AG04450 (cell line): ENCODE measurements around the gene GM2A. TPM values are rescaled to one million over a fixed set of nuclear protein-coding genes. Genes with fewer than 3 reads are reported as not detected.

Experiments used
- CTCF ChIA-PET: fragments of 300-600, 350-600 bp; formaldehyde crosslinking; extraction: SDS; loops from one replicate; lab custom pipeline; 2022; ENCODE audit warnings: antibody characterized with exemption, inconsistent platforms; lab: Charles Lee
- POLR2A ChIA-PET: fragments of 350-600 bp; formaldehyde crosslinking; extraction: SDS; loops from one replicate; lab custom pipeline; 2021; ENCODE audit warnings: antibody characterized with exemption, inconsistent platforms; lab: Yijun Ruan, JAX
- DNase-seq: peaks from one replicate; pipeline ENCODE4 v3.0.0-alpha.2; 2011; ENCODE audit warnings: low read depth, low spot score
- H3K27ac ChIP-seq: one replicate; pipeline ENCODE4 v1.5.1; 2012; ENCODE audit warnings: low read depth, low read length, control low read depth
- H3K27me3 ChIP-seq: one replicate; pipeline ENCODE4 v1.6.0; 2012; ENCODE audit warnings: low read length; ENCODE audit not compliant: control insufficient read depth, insufficient read depth
- H3K4me3 ChIP-seq: 2 replicates; pipeline ENCODE4 v1.5.1; 2011; ENCODE audit warnings: mild to moderate bottlenecking, low read depth, low read length, control low read depth
- H3K9me3 ChIP-seq: 2 replicates; pipeline ENCODE4 v1.5.1; 2012; ENCODE audit warnings: low read length; ENCODE audit not compliant: control insufficient read depth, insufficient read depth
- polyA minus RNA-seq: library from RNA; depleted of rRNA, polyadenylated mRNA; stranded (reverse); fragments of >200 nt; gene quantifications from 2 replicates; pipeline ENCODE4 v1.2.3, GENCODE V29; 2011; rRNA and poly(A)+ RNA removed
- polyA plus RNA-seq: library from polyadenylated mRNA; depleted of rRNA; stranded (reverse); fragments of >200 nt; gene quantifications from 2 replicates; pipeline ENCODE4 v1.2.3, GENCODE V29; 2011; rRNA removed
- TF ChIP-seq, protein P1 (sequence below): IDR thresholded peaks from 2 replicates; pipeline ENCODE4 v1.5.1; 2011; ENCODE audit warnings: low read depth, low read length, control low read depth, inconsistent platforms

GM2A gene
- polyA plus RNA-seq (18.4 and 20.9 TPM in 2 replicates), polyA minus RNA-seq (20.2 and 25.0 TPM in 2 replicates)

DNA sequence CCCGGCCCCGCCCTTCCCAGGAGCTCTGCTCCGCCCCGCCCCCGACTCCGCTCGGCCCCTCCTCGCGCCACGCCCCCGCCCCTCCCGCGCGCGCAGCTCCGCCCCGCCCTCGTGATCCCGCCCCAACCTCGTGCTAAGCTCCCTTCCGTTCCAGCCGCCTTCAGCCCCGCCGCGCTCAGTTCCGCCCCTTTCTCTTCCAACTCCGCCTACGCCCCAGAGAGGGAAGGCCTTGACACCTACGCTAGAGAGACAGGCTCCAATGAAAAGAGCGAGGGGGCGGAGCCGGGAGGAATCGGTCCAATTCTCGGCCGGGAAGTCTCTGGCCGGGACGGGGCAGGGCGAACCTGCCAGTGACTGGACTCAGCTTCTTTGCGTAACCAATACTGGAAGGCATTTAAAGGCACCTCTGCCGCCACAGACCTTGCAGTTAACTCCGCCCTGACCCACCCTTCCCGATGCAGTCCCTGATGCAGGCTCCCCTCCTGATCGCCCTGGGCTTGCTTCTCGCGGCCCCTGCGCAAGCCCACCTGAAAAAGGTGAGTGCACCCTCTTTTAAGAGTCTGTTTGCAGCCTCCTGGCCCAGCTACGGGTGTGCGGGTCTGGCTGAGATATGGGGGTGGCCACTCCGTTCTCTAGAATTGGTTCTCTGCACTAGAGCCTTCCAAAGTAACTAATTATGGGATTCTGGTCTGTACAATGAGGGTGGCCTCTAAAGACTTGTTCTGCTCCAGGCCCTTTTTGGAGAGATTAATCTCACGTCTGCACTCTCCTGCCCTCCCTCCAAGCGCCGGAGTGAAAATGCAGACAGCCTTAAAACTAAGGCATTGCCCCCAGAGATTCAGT is at the start of gene GM2A:
TSS of gene GM2A (plus strand) at position 424 of the 843 bp plus-strand sequence. CDS start at position 456, 32 bp downstream.
- no peak within 1 kb of the TSS for H3K27ac ChIP-seq
- CTCF ChIA-PET = interaction anchor here (0.6 to 4.0 kb wide), 10 partner anchors 12 to 457 kb away, joined by 3 to 21 read pairs (median 4); no protein-coding TSS in a partner anchor
- POLR2A ChIA-PET = interaction anchor here (0.6 to 1.5 kb wide), 10 partner anchors 10 to 494 kb away, joined by 3 to 12 read pairs (median 4); partner anchors contain the start of genes CCDC69, DCTN4 and TNIP1
- H3K9me3 ChIP-seq = no peaks in the 10 kb centered on the region
- TF ChIP-seq, protein P1, sequence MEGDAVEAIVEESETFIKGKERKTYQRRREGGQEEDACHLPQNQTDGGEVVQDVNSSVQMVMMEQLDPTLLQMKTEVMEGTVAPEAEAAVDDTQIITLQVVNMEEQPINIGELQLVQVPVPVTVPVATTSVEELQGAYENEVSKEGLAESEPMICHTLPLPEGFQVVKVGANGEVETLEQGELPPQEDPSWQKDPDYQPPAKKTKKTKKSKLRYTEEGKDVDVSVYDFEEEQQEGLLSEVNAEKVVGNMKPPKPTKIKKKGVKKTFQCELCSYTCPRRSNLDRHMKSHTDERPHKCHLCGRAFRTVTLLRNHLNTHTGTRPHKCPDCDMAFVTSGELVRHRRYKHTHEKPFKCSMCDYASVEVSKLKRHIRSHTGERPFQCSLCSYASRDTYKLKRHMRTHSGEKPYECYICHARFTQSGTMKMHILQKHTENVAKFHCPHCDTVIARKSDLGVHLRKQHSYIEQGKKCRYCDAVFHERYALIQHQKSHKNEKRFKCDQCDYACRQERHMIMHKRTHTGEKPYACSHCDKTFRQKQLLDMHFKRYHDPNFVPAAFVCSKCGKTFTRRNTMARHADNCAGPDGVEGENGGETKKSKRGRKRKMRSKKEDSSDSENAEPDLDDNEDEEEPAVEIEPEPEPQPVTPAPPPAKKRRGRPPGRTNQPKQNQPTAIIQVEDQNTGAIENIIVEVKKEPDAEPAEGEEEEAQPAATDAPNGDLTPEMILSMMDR = no peak
- peaks cover under 1% of the 10 kb centered on the region for H3K27me3 ChIP-seq
- peak within 1 kb of the TSS; percentile 90 for H3K4me3 ChIP-seq
- peak; percentile 97 for DNase-seq

- no peak overlapping the region for H3K27ac ChIP-seq
- ChIA-PET POLR2A (no interaction called here), CTCF (no interaction called here)
- DNase-seq = no peak
- peaks cover 4% of the 10 kb centered on the region for H3K27me3 ChIP-seq
- H3K4me3 ChIP-seq = no peak overlapping the region
- no peaks in the 10 kb centered on the region; the same call in 1 of the 2 replicates for H3K9me3 ChIP-seq
- TF ChIP-seq, protein P1 = no peak
Observed at GRCh38 chr5:151204051-151204450, 48.9 kb upstream of the GM2A start.

GRCh38 chr5:151205411-151205810 is 47.6 kb upstream of the GM2A start:
- TF ChIP-seq, protein P1 = no peak
- Histone ChIP-seq H3K4me3 (no peak overlapping the region), H3K9me3 (no peaks in the 10 kb centered on the region; the same call in 1 of the 2 replicates), H3K27me3 (peaks cover 4% of the 10 kb centered on the region), H3K27ac (no peak overlapping the region)
- ChIA-PET POLR2A (no interaction called here), CTCF (no interaction called here)
- no peak for DNase-seq

- peaks cover 4% of the 10 kb centered on the region for H3K27me3 ChIP-seq
- H3K27ac ChIP-seq = no peak overlapping the region
- no peak overlapping the region for H3K4me3 ChIP-seq
- POLR2A ChIA-PET = no interaction called here
- TF ChIP-seq, protein P1 = no peak
- DNase-seq = no peak
- no peaks in the 10 kb centered on the region; the same call in 1 of the 2 replicates for H3K9me3 ChIP-seq
- CTCF ChIA-PET = interaction anchor here (0.6 kb wide), 1 partner anchor 15 kb away, joined by 7 read pairs; no protein-coding TSS in a partner anchor
Observed at GRCh38 chr5:151208481-151208914, 44.5 kb upstream of the GM2A start.
